ENCODE results near the gene LIMCH1. TPM values are rescaled to one million over a fixed set of nuclear protein-coding genes. Genes with fewer than 3 reads are reported as not detected.
A peak's percentile ranks its signal among the peaks of the same experiment; 100 is the strongest.

LIMCH1 gene
- total RNA-seq, 1 donor from 2014 or later: 7.1 TPM

GRCh38 chr4:41745292-41746024 is 207.5 kb downstream of the LIMCH1 start:
- Mint-ChIP-seq H3K4me3 (ENCODE audit: unreplicated experiment) (no peak overlapping the region), H3K27me3 (ENCODE audit: low read depth, unreplicated experiment) (peaks cover 90% of the 10 kb centered on the region), H3K9me3 (ENCODE audit: unreplicated experiment) (peaks cover 24% of the 10 kb centered on the region), H3K27ac (ENCODE audit: unreplicated experiment) (peak overlapping the region; percentile 72), H3K4me1 (ENCODE audit: low read depth, unreplicated experiment) (peaks cover 2% of the 10 kb centered on the region), H3K36me3 (ENCODE audit: low read depth, unreplicated experiment) (peaks cover 2% of the 10 kb centered on the region)
- no peak overlapping the region for H3K4me2 ChIP-seq (ENCODE audit: low read length)
- H3K79me2 ChIP-seq (ENCODE audit: insufficient read depth, low read length): no peaks in the 10 kb centered on the region
- no peak overlapping the region for H3K27ac ChIP-seq (ENCODE audit: low read depth, low read length)
- TF ChIP-seq CTCF (IDR thresholded peaks at IDR 0.05; ENCODE audit: insufficient read depth, low read depth, low read length): no peak
- TF ChIP-seq EZH2 (IDR thresholded peaks at IDR 0.05; ENCODE audit: insufficient read depth, low read length): no peak
- no peak overlapping the region for H2AFZ ChIP-seq (ENCODE audit: low read depth, low read length)
- H3K4me1 ChIP-seq (ENCODE audit: insufficient read depth, low read length): peaks cover 2% of the 10 kb centered on the region
- no peak overlapping the region for H3K9ac ChIP-seq (ENCODE audit: low read length)
- FAIRE-seq: no peak
- peaks cover 82% of the 10 kb centered on the region for H3K27me3 ChIP-seq (ENCODE audit: insufficient read depth, low read length)
- no peak for DNase-seq (ENCODE audit: low read depth)
- no peaks in the 10 kb centered on the region for H3K36me3 ChIP-seq (ENCODE audit: insufficient read depth, low read length)
- peaks cover 3% of the 10 kb centered on the region for H3K9me3 ChIP-seq (ENCODE audit: insufficient read depth, low read depth, low read length)
- no peak overlapping the region for H3K4me3 ChIP-seq (ENCODE audit: insufficient read depth, low read depth, low read length)
- peaks cover 6% of the 10 kb centered on the region for H4K20me1 ChIP-seq (ENCODE audit: insufficient read depth, low read length)

GRCh38 chr4:41746025-41746439 is 208.1 kb downstream of the LIMCH1 start:
- Histone ChIP-seq H3K27me3 (ENCODE audit: insufficient read depth, low read length) (peaks cover 88% of the 10 kb centered on the region), H3K36me3 (ENCODE audit: insufficient read depth, low read length) (no peaks in the 10 kb centered on the region), H3K4me1 (ENCODE audit: insufficient read depth, low read length) (peaks cover 2% of the 10 kb centered on the region), H3K27ac (ENCODE audit: low read depth, low read length) (no peak overlapping the region), H3K4me3 (ENCODE audit: insufficient read depth, low read depth, low read length) (no peak overlapping the region), H3K4me2 (ENCODE audit: low read length) (no peak overlapping the region), H2AFZ (ENCODE audit: low read depth, low read length) (peak overlapping the region; percentile 26), H3K9me3 (ENCODE audit: insufficient read depth, low read depth, low read length) (peaks cover 3% of the 10 kb centered on the region), H3K9ac (ENCODE audit: low read length) (no peak overlapping the region), H3K79me2 (ENCODE audit: insufficient read depth, low read length) (no peaks in the 10 kb centered on the region), H4K20me1 (ENCODE audit: insufficient read depth, low read length) (peaks cover 6% of the 10 kb centered on the region)
- H3K4me3 Mint-ChIP-seq (ENCODE audit: unreplicated experiment): peak overlapping the region; percentile 69
- no peak for DNase-seq (ENCODE audit: low read depth)
- peaks cover 2% of the 10 kb centered on the region for H3K4me1 Mint-ChIP-seq (ENCODE audit: low read depth, unreplicated experiment)
- H3K27me3 Mint-ChIP-seq (ENCODE audit: low read depth, unreplicated experiment): peaks cover 90% of the 10 kb centered on the region
- H3K9me3 Mint-ChIP-seq (ENCODE audit: unreplicated experiment): peaks cover 28% of the 10 kb centered on the region
- TF ChIP-seq EZH2 (IDR thresholded peaks at IDR 0.05; ENCODE audit: insufficient read depth, low read length) (no peak), CTCF (IDR thresholded peaks at IDR 0.05; ENCODE audit: insufficient read depth, low read depth, low read length) (no peak)
- peaks cover 2% of the 10 kb centered on the region for H3K36me3 Mint-ChIP-seq (ENCODE audit: low read depth, unreplicated experiment)
- H3K27ac Mint-ChIP-seq (ENCODE audit: unreplicated experiment): no peak overlapping the region
- FAIRE-seq: no peak
